HepG2 (cell line): ENCODE data around the gene PRKAR1B. TPM values are rescaled to one million over a fixed set of nuclear protein-coding genes. Genes with fewer than 3 reads are reported as not detected.

Source experiments
- CCAR2 ChIP-seq: fragments of 200-400 bp; formaldehyde crosslinking; optimal IDR thresholded peaks from 2 replicates; pipeline ENCODE3; 2018; ENCODE audit warnings: low read depth, mild to moderate bottlenecking, low read length, moderate library complexity
- EEA1 ChIP-seq: sonication (generic); formaldehyde crosslinking; IDR thresholded peaks from 2 replicates; pipeline ENCODE4 v1.5.1; 2020; ENCODE audit warnings: mild to moderate bottlenecking, missing genetic modification reagents, borderline replicate concordance
- FOXO4 ChIP-seq: sonication (generic); formaldehyde crosslinking; conservative IDR thresholded peaks from 2 replicates; pipeline ENCODE4 v1.8.1; 2023; ENCODE audit warnings: missing genetic modification reagents
- TIGD3 ChIP-seq: sonication (generic); formaldehyde crosslinking; IDR thresholded peaks from 2 replicates; pipeline ENCODE4 v1.5.1; 2020; ENCODE audit warnings: mild to moderate bottlenecking, missing genetic modification reagents, borderline replicate concordance
- ZNF407 ChIP-seq: sonication (generic); formaldehyde crosslinking; IDR thresholded peaks from one replicate; pipeline ENCODE4 v1.5.1; 2020; ENCODE audit warnings: mild to moderate bottlenecking, missing genetic modification reagents; ENCODE audit errors: not compliant biosample characterization
- ZNF780A ChIP-seq: sonication (generic); formaldehyde crosslinking; IDR thresholded peaks from 2 replicates; pipeline ENCODE4 v1.8.0; 2022; ENCODE audit warnings: mild to moderate bottlenecking, missing genetic modification reagents, moderate library complexity
- polyA plus RNA-seq, 8 experiments: library from polyadenylated mRNA; depleted of rRNA in 3 of 8; stranded (reverse) in 7 of 8; unstranded in 1 of 8; fragments of >200 nt; fragmentation: Illumina TruSeq in 4 of 8; extraction: Trizol in 4 of 8; gene quantifications; 2 replicates each; pipeline versions ENCODE4 v1.2.1 to v1.2.3, GENCODE V29; 2011 to 2016; ENCODE audit warnings: low read depth in 4 of 8, missing spikeins in 1 of 8, mixed read lengths in 1 of 8; ENCODE audit not compliant: insufficient read depth in 1 of 8
- total RNA-seq, 5 experiments: library from RNA; depleted of rRNA; stranded (reverse); fragments of >200 nt; fragmentation: Illumina TruSeq; extraction: Trizol; gene quantifications; 2 replicates each; pipeline ENCODE4 v1.2.3, GENCODE V29; 2016; ENCODE audit warnings: low read depth in 1 of 5
- TF ChIP-seq, protein P1 (sequence below): sonication (generic); formaldehyde crosslinking; conservative IDR thresholded peaks from 2 replicates; pipeline ENCODE4 v1.4.0; 2020; ENCODE audit warnings: mild to moderate bottlenecking, missing genetic modification reagents, moderate library complexity

PRKAR1B gene
- total and polyA plus RNA-seq, 2 of the 13 experiments (the other 11 are each of a cell fraction or from before 2014, with no cell fraction given): 7.9 to 28.2 TPM

DNA sequence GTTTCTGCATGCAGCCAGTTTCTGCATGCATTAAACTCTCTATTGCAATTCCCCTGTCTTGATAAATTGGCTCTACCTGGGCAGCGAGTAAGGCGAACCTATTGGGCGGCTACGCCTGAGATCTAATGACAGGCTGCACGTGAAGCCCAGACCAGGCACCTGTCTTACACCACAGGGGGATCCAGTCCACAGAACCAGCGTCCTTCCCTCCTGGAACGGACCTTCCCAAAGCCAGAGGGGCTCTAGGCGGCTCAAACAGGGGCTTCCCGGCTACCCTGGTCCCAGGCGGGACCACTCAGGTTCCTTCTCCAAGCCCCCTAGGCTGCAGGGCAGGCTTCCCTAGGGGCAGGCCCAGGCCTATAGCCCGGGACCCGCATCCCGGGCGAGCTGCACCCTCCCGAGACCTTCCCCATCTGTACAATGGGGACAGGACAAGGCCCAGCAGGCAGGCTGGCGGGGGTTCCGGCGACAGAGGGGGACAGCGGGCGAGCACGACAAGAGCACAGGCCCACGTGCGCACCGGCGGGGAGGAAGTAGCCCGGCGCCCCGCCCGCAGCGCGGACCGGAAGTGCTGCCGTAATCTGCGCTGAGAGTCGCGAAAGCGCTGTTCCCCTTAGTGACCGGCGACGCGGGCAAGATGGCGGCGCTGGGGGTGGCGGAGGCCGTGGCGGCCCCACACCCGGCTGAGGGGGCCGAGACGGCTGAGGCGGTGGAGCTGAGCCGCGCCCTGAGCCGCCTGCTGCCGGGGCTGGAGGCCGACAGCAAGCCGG, 812 bp downstream of the PRKAR1B start, which contains the start of gene DNAAF5 (continued):
- TF ChIP-seq EEA1 (0 out of 2 replicates have a peak, but pooled peaks have one; percentile 52), TIGD3 (CRISPR knock-in tag) (no peak), FOXO4 (CRISPR knock-in tag) (0 out of 2 replicates have a peak, but pooled peaks have one; percentile 61), ZNF407 (peak; percentile 80), ZNF780A (CRISPR knock-in tag) (no peak), CCAR2 (no peak)
- TF ChIP-seq, protein P1, sequence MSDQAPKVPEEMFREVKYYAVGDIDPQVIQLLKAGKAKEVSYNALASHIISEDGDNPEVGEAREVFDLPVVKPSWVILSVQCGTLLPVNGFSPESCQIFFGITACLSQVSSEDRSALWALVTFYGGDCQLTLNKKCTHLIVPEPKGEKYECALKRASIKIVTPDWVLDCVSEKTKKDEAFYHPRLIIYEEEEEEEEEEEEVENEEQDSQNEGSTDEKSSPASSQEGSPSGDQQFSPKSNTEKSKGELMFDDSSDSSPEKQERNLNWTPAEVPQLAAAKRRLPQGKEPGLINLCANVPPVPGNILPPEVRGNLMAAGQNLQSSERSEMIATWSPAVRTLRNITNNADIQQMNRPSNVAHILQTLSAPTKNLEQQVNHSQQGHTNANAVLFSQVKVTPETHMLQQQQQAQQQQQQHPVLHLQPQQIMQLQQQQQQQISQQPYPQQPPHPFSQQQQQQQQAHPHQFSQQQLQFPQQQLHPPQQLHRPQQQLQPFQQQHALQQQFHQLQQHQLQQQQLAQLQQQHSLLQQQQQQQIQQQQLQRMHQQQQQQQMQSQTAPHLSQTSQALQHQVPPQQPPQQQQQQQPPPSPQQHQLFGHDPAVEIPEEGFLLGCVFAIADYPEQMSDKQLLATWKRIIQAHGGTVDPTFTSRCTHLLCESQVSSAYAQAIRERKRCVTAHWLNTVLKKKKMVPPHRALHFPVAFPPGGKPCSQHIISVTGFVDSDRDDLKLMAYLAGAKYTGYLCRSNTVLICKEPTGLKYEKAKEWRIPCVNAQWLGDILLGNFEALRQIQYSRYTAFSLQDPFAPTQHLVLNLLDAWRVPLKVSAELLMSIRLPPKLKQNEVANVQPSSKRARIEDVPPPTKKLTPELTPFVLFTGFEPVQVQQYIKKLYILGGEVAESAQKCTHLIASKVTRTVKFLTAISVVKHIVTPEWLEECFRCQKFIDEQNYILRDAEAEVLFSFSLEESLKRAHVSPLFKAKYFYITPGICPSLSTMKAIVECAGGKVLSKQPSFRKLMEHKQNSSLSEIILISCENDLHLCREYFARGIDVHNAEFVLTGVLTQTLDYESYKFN (CRISPR knock-in tag): peak; percentile 30; the same call in 1 of the 2 replicates
